Measurements from ENCODE around the gene HBG2.

The HBG2 gene

GRCh38 chr11:5226732-5227310, 27.8 kb downstream of the HBG2 start, which contains the start of gene HBB:
TSS of gene HBB (minus strand) at chr11:5227071. CDS start at chr11:5227021, 50 bp downstream.
- peak; percentile 93 for DNase-seq

DNA sequence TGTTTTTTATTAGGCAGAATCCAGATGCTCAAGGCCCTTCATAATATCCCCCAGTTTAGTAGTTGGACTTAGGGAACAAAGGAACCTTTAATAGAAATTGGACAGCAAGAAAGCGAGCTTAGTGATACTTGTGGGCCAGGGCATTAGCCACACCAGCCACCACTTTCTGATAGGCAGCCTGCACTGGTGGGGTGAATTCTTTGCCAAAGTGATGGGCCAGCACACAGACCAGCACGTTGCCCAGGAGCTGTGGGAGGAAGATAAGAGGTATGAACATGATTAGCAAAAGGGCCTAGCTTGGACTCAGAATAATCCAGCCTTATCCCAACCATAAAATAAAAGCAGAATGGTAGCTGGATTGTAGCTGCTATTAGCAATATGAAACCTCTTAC, 29.1 kb downstream of the HBG2 start:
- DNase-seq = peak; percentile 84

DNA sequence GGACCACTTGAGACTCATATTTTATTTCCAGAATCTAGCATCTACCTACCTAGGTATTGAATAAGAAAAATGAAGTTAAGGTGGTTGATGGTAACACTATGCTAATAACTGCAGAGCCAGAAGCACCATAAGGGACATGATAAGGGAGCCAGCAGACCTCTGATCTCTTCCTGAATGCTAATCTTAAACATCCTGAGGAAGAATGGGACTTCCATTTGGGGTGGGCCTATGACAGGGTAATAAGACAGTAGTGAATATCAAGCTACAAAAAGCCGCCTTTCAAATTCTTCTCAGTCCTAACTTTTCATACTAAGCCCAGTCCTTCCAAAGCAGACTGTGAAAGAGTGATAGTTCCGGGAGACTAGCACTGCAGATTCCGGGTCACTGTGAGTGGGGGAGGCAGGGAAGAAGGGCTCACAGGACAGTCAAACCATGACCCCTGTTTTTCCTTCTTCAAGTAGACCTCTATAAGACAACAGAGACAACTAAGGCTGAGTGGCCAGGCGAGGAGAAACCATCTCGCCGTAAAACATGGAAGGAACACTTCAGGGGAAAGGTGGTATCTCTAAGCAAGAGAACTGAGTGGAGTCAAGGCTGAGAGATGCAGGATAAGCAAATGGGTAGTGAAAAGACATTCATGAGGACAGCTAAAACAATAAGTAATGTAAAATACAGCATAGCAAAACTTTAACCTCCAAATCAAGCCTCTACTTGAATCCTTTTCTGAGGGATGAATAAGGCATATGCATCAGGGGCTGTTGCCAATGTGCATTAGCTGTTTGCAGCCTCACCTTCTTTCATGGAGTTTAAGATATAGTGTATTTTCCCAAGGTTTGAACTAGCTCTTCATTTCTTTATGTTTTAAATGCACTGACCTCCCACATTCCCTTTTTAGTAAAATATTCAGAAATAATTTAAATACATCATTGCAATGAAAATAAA, 29.8 kb downstream of the HBG2 start:
- DNase-seq = peak; percentile 83

GRCh38 chr11:5223686-5224085, 30.9 kb downstream of the HBG2 start:
- DNase-seq = peak; percentile 73

DNA sequence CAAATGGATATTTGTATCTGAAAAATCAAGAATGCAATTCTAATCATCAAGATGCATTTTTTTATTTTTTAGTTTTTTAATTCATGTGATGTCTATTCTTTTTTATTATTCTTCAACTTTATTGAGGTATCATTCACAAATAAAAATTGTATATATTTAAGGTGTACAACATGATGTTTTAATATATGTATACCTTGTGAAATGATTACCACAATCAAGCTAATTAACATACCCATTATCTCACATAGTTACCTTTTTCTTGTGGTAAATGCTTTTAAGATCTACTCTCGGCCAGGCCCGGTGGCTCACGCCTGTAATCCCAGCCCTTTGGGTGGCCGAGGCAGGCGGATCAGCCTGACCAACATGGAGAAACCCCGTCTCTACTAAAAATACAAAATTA, 31.4 kb downstream of the HBG2 start:
- peak; percentile 41 for DNase-seq

- DNase-seq = no peak
These were observed 44.1 kb downstream of the HBG2 start for GRCh38 chr11:5210376-5210885.

DNA sequence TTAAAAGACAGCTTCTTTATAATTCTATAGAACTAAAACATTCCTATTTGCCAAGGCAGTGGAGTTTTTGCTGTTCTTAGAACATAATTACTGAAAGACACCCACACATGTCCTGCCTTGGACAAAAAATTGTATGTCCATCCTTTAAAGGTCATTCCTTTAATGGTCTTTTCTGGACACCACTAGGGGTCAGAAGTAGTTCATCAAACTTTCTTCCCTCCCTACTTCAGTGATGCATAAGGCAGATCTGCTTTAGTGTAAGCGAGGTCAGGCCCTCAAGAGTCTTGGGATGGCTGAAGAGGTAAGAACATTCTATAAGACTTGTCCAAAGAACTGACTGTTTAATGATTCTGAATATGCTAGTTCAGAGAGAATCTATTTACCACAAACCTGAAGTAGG, 49.8 kb downstream of the HBG2 start:
- peak; percentile 93 for DNase-seq

DNA sequence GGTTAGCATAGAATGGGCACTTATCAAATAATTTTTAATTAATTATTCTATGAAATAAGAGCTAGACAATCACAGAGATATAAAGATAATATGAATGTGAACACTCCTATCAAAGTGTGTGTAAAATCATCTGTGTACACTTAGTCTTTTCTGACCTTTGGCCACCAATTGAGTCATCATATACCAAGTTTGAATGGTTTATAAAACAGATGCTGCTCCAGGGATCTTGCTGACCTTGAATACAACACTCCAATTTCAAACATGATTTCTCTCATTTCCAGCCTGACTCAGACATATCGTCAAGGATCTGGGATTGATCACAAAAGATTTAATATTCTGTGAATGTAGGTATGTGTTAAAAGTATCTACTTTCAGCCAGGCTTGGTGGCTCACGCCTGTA, 51.2 kb downstream of the HBG2 start:
- DNase-seq = no peak

Measured in hematopoietic multipotent progenitor cell treated with erythropoietin and hydrocortisone succinate and interleukin-3 and kit ligand, for 6 days (in vitro differentiated cells).